HEK293 (cell line): ENCODE results near the gene INSIG2.

ENCODE experiments used
- MYNN ChIP-seq: fragments of 450-650 bp; formaldehyde crosslinking; IDR thresholded peaks from 2 replicates; pipeline ENCODE4 v1.5.1; 2016; ENCODE audit warnings: missing biosample characterization, missing genetic modification characterization, borderline replicate concordance
- RBAK ChIP-seq: fragments of 450-650 bp; formaldehyde crosslinking; IDR thresholded peaks from 2 replicates; pipeline ENCODE4 v1.5.1; 2016; ENCODE audit warnings: missing biosample characterization, missing genetic modification characterization
- TCF7L2 ChIP-seq: IDR thresholded peaks from 2 replicates; pipeline ENCODE4 v1.6.1; 2011; ENCODE audit warnings: low read depth, mild to moderate bottlenecking, inconsistent platforms, low read length, moderate library complexity, borderline replicate concordance
- ZBTB8A ChIP-seq: fragments of 450-650 bp; formaldehyde crosslinking; IDR thresholded peaks from 2 replicates; pipeline ENCODE4 v1.5.1; 2016; ENCODE audit warnings: missing biosample characterization, missing genetic modification characterization
- ZNF133 ChIP-seq: fragments of 450-650 bp; formaldehyde crosslinking; IDR thresholded peaks from 2 replicates; pipeline ENCODE4 v1.5.1; 2016; ENCODE audit warnings: missing biosample characterization, missing genetic modification characterization
- ZNF146 ChIP-seq: fragments of 450-650 bp; formaldehyde crosslinking; IDR thresholded peaks from 2 replicates; pipeline ENCODE4 v1.5.1; 2016; ENCODE audit warnings: missing biosample characterization, missing genetic modification characterization
- ZNF239 ChIP-seq: fragments of 450-650 bp; formaldehyde crosslinking; IDR thresholded peaks from 2 replicates; pipeline ENCODE4 v1.5.1; 2016; ENCODE audit warnings: missing biosample characterization, missing genetic modification characterization
- ZNF335 ChIP-seq: fragments of 450-650 bp; formaldehyde crosslinking; conservative IDR thresholded peaks from 2 replicates; pipeline ENCODE4 v1.5.1; 2016; ENCODE audit warnings: missing biosample characterization, missing genetic modification characterization
- ZNF341 ChIP-seq: fragments of 450-650 bp; formaldehyde crosslinking; IDR thresholded peaks from 2 replicates; pipeline ENCODE4; 2016; ENCODE audit warnings: low read depth, missing biosample characterization, missing genetic modification characterization
- ZNF37A ChIP-seq: fragments of 450-650 bp; IDR thresholded peaks from 2 replicates; pipeline ENCODE4 v1.5.1; 2018; ENCODE audit warnings: missing biosample characterization, missing genetic modification characterization
- ZNF501 ChIP-seq: fragments of 450-650 bp; formaldehyde crosslinking; IDR thresholded peaks from 2 replicates; pipeline ENCODE4 v1.5.1; 2016; ENCODE audit warnings: missing biosample characterization, missing genetic modification characterization
- ZNF544 ChIP-seq: fragments of 450-650 bp; formaldehyde crosslinking; IDR thresholded peaks from 2 replicates; pipeline ENCODE4 v1.5.0; 2017; ENCODE audit warnings: missing biosample characterization, missing genetic modification characterization
- ZNF558 ChIP-seq: fragments of 450-650 bp; formaldehyde crosslinking; IDR thresholded peaks from 2 replicates; pipeline ENCODE4 v1.5.1; 2016; ENCODE audit warnings: missing biosample characterization, missing genetic modification characterization
- ZNF561 ChIP-seq: fragments of 450-650 bp; IDR thresholded peaks from 2 replicates; pipeline ENCODE4 v1.5.1; 2018; ENCODE audit warnings: missing biosample characterization, missing genetic modification characterization, borderline replicate concordance
- ZNF585B ChIP-seq: fragments of 450-650 bp; formaldehyde crosslinking; IDR thresholded peaks from 2 replicates; pipeline ENCODE4 v1.5.1; 2016; ENCODE audit warnings: missing biosample characterization, missing genetic modification characterization
- ZNF660 ChIP-seq: fragments of 450-650 bp; IDR thresholded peaks from 2 replicates; pipeline ENCODE4 v1.5.1; 2018; ENCODE audit warnings: missing biosample characterization, mild to moderate bottlenecking, missing genetic modification characterization
- ZNF664 ChIP-seq: fragments of 450-650 bp; formaldehyde crosslinking; IDR thresholded peaks from 2 replicates; pipeline ENCODE4 v1.5.1; 2016; ENCODE audit warnings: missing biosample characterization, missing genetic modification characterization
- ZNF792 ChIP-seq: fragments of 450-650 bp; formaldehyde crosslinking; IDR thresholded peaks from 2 replicates; pipeline ENCODE4 v1.5.1; 2016; ENCODE audit warnings: missing biosample characterization, missing genetic modification characterization
- ZSCAN18 ChIP-seq: fragments of 450-650 bp; formaldehyde crosslinking; IDR thresholded peaks from 2 replicates; pipeline ENCODE4 v1.5.1; 2016; ENCODE audit warnings: missing biosample characterization, missing genetic modification characterization
- ZXDB ChIP-seq: fragments of 450-650 bp; formaldehyde crosslinking; IDR thresholded peaks from 2 replicates; pipeline ENCODE4 v1.5.1; 2016; ENCODE audit warnings: missing biosample characterization, missing genetic modification characterization
- TF ChIP-seq, protein P1 (sequence below): fragments of 450-650 bp; formaldehyde crosslinking; IDR thresholded peaks from 2 replicates; pipeline ENCODE4 v1.5.1; 2016; ENCODE audit warnings: missing biosample characterization, missing genetic modification characterization
- TF ChIP-seq, protein P2 (sequence below): fragments of 450-650 bp; formaldehyde crosslinking; IDR thresholded peaks from 2 replicates; pipeline ENCODE4 v1.5.1; 2016; ENCODE audit warnings: missing biosample characterization, missing genetic modification characterization
- TF ChIP-seq, protein P3 (sequence below): fragments of 450-650 bp; formaldehyde crosslinking; IDR thresholded peaks from 2 replicates; pipeline ENCODE4 v1.5.1; 2016; ENCODE audit warnings: missing biosample characterization, missing genetic modification characterization
- TF ChIP-seq, protein P4 (sequence below): fragments of 450-650 bp; formaldehyde crosslinking; IDR thresholded peaks from 2 replicates; pipeline ENCODE4 v1.5.1; 2016; ENCODE audit warnings: missing biosample characterization, missing genetic modification characterization
- TF ChIP-seq, protein P5 (sequence below): fragments of 450-650 bp; formaldehyde crosslinking; IDR thresholded peaks from 2 replicates; pipeline ENCODE4 v1.5.1; 2017; ENCODE audit warnings: missing biosample characterization, mild to moderate bottlenecking, missing genetic modification characterization, moderate library complexity
- TF ChIP-seq, protein P6 (sequence below): fragments of 450-650 bp; formaldehyde crosslinking; IDR thresholded peaks from 2 replicates; pipeline ENCODE4 v1.5.1; 2017; ENCODE audit warnings: missing biosample characterization, missing genetic modification characterization
- TF ChIP-seq, protein P7 (sequence below): fragments of 450-650 bp; IDR thresholded peaks from 2 replicates; pipeline ENCODE4 v1.5.1; 2018; ENCODE audit warnings: missing biosample characterization, mild to moderate bottlenecking, missing genetic modification characterization

The INSIG2 gene

DNA sequence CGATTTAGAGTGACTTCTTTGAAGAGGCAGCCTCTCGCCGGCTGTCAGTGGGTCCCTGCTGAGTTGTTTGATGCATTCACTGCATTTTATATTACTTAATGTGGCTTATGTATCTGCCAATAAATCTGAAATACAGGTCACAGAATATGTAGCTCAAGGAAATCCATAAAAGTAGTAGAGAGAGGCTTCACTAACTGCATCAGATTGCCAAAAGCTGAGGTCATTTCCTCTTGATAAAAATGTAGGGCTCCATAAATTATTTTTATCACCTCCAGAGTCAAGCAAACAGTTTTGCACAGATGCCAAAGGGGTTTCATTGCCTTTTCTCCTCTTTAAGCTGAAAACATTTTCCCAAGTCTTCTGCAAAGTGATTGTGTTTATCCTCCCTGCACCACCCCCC, 37.9 kb upstream of the INSIG2 start (continued):
- TF ChIP-seq, protein P1, sequence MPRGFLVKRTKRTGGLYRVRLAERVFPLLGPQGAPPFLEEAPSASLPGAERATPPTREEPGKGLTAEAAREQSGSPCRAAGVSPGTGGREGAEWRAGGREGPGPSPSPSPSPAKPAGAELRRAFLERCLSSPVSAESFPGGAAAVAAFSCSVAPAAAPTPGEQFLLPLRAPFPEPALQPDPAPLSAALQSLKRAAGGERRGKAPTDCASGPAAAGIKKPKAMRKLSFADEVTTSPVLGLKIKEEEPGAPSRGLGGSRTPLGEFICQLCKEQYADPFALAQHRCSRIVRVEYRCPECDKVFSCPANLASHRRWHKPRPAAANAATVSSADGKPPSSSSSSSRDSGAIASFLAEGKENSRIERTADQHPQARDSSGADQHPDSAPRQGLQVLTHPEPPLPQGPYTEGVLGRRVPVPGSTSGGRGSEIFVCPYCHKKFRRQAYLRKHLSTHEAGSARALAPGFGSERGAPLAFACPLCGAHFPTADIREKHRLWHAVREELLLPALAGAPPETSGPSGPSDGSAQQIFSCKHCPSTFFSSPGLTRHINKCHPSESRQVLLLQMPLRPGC (tag by site-specific recombination) = no peak
- TF ChIP-seq, protein P2, sequence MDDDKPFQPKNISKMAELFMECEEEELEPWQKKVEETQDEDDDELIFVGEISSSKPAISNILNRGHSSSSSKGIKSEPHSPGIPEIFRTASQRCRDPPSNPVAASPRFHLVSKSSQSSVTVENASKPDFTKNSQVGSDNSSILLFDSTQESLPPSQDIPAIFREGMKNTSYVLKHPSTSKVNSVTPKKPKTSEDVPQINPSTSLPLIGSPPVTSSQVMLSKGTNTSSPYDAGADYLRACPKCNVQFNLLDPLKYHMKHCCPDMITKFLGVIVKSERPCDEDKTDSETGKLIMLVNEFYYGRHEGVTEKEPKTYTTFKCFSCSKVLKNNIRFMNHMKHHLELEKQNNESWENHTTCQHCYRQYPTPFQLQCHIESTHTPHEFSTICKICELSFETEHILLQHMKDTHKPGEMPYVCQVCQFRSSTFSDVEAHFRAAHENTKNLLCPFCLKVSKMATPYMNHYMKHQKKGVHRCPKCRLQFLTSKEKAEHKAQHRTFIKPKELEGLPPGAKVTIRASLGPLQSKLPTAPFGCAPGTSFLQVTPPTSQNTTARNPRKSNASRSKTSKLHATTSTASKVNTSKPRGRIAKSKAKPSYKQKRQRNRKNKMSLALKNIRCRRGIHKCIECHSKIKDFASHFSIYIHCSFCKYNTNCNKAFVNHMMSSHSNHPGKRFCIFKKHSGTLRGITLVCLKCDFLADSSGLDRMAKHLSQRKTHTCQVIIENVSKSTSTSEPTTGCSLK (tag by site-specific recombination) = no peak
- TF ChIP-seq, protein P3, sequence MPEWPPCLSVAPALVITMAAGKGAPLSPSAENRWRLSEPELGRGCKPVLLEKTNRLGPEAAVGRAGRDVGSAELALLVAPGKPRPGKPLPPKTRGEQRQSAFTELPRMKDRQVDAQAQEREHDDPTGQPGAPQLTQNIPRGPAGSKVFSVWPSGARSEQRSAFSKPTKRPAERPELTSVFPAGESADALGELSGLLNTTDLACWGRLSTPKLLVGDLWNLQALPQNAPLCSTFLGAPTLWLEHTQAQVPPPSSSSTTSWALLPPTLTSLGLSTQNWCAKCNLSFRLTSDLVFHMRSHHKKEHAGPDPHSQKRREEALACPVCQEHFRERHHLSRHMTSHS = no peak
- TF ChIP-seq ZNF146 (tag by site-specific recombination) (no peak), ZNF558 (tag by site-specific recombination) (no peak), TCF7L2 (no peak), ZNF544 (tag by site-specific recombination) (no peak), ZNF239 (no peak), ZBTB8A (tag by site-specific recombination) (no peak), ZNF664 (tag by site-specific recombination) (no peak), ZNF561 (tag by site-specific recombination) (no peak), ZSCAN18 (no peak), MYNN (tag by site-specific recombination) (no peak), ZNF792 (no peak), ZXDB (tag by site-specific recombination) (peak; percentile 74), RBAK (tag by site-specific recombination) (no peak), ZNF335 (tag by site-specific recombination) (no peak), ZNF37A (tag by site-specific recombination) (no peak), ZNF501 (tag by site-specific recombination) (peak; percentile 18; the same call in 1 of the 2 replicates), ZNF133 (no peak), ZNF341 (no peak), ZNF585B (no peak), ZNF660 (tag by site-specific recombination) (no peak)
- TF ChIP-seq, protein P4, sequence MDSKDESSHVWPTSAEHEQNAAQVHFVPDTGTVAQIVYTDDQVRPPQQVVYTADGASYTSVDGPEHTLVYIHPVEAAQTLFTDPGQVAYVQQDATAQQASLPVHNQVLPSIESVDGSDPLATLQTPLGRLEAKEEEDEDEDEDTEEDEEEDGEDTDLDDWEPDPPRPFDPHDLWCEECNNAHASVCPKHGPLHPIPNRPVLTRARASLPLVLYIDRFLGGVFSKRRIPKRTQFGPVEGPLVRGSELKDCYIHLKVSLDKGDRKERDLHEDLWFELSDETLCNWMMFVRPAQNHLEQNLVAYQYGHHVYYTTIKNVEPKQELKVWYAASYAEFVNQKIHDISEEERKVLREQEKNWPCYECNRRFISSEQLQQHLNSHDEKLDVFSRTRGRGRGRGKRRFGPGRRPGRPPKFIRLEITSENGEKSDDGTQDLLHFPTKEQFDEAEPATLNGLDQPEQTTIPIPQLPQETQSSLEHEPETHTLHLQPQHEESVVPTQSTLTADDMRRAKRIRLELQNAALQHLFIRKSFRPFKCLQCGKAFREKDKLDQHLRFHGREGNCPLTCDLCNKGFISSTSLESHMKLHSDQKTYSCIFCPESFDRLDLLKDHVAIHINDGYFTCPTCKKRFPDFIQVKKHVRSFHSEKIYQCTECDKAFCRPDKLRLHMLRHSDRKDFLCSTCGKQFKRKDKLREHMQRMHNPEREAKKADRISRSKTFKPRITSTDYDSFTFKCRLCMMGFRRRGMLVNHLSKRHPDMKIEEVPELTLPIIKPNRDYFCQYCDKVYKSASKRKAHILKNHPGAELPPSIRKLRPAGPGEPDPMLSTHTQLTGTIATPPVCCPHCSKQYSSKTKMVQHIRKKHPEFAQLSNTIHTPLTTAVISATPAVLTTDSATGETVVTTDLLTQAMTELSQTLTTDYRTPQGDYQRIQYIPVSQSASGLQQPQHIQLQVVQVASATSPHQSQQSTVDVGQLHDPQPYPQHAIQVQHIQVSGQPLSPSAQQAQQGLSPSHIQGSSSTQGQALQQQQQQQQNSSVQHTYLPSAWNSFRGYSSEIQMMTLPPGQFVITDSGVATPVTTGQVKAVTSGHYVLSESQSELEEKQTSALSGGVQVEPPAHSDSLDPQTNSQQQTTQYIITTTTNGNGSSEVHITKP (tag by site-specific recombination) = peak; percentile 88
- TF ChIP-seq, protein P5, sequence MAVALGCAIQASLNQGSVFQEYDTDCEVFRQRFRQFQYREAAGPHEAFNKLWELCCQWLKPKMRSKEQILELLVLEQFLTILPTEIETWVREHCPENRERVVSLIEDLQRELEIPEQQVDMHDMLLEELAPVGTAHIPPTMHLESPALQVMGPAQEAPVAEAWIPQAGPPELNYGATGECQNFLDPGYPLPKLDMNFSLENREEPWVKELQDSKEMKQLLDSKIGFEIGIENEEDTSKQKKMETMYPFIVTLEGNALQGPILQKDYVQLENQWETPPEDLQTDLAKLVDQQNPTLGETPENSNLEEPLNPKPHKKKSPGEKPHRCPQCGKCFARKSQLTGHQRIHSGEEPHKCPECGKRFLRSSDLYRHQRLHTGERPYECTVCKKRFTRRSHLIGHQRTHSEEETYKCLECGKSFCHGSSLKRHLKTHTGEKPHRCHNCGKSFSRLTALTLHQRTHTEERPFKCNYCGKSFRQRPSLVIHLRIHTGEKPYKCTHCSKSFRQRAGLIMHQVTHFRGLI (tag by site-specific recombination) = no peak
- TF ChIP-seq, protein P6, sequence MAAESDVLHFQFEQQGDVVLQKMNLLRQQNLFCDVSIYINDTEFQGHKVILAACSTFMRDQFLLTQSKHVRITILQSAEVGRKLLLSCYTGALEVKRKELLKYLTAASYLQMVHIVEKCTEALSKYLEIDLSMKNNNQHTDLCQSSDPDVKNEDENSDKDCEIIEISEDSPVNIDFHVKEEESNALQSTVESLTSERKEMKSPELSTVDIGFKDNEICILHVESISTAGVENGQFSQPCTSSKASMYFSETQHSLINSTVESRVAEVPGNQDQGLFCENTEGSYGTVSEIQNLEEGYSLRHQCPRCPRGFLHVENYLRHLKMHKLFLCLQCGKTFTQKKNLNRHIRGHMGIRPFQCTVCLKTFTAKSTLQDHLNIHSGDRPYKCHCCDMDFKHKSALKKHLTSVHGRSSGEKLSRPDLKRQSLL (tag by site-specific recombination) = no peak
- TF ChIP-seq, protein P7, sequence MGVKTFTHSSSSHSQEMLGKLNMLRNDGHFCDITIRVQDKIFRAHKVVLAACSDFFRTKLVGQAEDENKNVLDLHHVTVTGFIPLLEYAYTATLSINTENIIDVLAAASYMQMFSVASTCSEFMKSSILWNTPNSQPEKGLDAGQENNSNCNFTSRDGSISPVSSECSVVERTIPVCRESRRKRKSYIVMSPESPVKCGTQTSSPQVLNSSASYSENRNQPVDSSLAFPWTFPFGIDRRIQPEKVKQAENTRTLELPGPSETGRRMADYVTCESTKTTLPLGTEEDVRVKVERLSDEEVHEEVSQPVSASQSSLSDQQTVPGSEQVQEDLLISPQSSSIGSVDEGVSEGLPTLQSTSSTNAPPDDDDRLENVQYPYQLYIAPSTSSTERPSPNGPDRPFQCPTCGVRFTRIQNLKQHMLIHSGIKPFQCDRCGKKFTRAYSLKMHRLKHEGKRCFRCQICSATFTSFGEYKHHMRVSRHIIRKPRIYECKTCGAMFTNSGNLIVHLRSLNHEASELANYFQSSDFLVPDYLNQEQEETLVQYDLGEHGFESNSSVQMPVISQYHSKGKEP (tag by site-specific recombination) = peak; percentile 88
